Activated CD4-positive, alpha-beta T cell treated with anti-CD3 and anti-CD28 coated beads for 4 hours (primary cell): ENCODE data around the gene R3HDM2.

ENCODE experiments used
- DNase-seq, 2 donors: peaks; one replicate each; pipeline ENCODE4 v3.0.0-alpha.2; 2020

Gene R3HDM2

DNA sequence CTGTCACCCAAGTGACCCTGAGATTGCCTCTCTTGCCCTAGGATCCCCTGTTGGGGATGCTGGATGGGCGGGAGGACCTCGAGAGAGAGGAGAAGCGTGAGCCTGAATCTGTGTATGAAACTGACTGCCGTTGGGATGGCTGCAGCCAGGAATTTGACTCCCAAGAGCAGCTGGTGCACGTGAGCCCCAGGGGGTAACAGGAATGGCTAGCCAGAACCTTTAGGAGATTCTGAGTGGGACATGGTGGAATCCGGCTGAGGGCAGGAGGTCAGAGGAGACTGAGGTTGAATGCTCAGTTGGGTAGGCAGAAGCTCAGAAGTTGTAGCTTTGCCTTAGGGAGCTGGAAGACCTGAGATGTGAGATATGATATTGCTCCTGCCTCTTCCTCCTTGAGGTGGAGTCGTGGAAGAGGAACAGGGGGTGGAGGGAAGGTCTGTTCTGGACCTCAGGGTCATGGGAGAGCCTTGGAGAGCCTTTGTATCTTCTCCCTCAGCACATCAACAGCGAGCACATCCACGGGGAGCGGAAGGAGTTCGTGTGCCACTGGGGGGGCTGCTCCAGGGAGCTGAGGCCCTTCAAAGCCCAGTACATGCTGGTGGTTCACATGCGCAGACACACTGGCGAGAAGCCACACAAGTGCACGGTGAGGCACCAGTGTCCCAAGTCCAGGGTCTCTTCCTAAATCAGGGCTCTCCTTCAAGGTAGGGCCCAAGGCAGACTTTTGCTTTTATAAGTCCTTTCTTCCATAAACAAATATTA is 35.1 kb upstream of the R3HDM2 start:
- no peak for DNase-seq

DNA sequence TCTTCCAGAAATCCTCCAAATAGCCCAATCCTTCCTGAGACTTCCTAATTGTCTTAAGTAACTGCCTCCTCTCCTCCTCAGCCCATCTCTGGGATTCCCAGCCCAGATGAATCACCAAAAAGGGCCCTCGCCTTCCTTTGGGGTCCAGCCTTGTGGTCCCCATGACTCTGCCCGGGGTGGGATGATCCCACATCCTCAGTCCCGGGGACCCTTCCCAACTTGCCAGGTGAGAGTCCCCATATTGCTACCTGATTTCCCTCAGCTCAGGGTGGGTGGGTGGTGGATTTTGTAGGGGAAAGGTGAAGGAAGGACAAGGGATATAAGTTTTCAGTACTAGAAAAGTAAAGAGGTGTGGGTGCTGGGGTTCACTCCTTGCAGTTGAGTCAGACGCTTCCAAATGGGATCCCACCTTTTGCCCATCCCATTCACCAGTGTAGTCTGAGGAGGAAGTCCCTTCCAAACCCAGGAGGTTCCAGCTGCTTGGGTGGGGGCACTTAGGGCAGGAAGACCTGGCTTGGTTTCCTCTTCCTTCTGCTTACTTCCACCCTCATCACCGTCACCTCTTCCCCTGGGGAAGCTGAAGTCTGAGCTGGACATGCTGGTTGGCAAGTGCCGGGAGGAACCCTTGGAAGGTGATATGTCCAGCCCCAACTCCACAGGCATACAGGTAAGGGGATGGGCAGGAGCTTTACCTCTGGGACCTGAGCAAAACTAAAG is 34.3 kb upstream of the R3HDM2 start:
- DNase-seq = no peak

DNA sequence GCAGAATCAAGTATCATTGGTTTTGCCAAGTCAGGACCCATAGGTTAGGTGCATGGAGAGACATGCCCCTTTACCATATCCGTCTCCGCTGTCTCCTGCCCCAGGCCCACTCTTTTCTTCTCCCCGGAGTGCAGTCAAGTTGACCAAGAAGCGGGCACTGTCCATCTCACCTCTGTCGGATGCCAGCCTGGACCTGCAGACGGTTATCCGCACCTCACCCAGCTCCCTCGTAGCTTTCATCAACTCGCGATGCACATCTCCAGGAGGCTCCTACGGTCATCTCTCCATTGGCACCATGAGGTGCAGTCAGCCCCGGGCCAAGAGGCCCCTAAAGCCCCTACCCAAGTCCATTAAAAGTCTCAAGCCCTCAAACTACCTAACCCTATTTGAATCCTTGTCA is 33.7 kb upstream of the R3HDM2 start:
- DNase-seq = no peak

DNA sequence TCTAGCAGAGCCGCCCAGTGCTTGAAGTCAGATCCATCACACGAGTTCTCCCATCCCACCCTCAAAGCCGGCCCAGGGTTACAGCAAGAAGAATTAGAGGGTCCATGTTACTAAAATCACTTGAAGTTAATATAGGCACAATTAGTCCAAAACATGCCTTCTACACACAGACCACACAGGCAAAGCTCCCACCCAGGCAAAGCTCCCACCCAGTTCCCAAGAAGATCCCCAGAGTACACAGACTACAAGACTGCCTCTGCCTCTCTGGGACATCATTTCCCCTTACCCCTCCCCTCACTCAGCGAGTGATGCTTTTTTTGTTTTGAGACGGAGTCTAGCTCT is 32.0 kb upstream of the R3HDM2 start:
- no peak for DNase-seq

DNA sequence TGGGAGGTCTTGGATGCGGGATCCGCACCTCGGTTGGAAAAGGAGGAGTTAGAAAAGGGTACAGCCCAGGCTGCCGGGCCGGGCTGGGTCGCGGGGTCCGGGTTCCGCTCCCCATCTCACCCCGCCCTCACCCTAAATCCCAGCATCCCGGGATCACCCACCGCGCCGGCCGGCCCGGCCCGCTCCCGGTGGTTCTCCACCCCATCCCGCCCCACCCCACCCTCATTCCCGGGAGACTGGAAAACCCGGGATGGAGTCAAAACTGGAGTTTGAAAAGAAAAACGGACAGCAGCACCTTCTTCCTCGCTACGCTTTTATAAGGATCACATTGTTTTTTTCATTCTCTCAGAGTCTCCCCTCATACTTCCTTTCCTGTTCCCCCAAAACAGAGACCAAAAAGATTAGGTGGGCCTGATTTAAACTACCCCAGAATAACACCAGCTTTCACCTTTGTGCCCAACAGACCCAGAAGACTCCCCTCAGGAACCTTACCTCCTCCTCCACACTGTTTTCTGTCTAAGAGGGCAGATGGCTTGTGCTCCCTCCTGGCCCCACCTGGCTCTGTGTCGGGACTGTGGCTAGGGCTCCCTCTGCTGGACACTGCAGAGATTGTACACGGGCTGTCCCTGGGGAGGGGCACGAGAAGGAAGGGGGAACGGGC is 31.5 kb upstream of the R3HDM2 start:
- peak; percentile 85 to 91 for DNase-seq

DNA sequence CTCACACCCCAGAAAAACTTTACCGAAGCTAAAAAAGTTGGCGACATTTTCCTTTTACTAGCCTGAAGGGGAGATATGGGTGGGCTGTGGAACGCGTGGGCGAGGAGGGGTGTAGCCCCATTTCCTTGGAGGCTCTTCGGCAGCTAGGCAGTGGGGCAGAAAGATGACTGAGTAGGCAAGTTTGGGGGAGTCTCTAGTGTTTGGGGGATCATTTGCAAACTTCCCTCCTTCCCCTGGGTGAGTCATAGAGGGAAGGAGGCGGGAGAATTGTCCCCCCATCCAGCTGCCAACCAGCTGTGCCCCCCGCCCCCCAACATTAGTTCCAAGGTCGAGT is 31.0 kb upstream of the R3HDM2 start:
- DNase-seq = peak in 1 of 2 donors; percentile 30

DNA sequence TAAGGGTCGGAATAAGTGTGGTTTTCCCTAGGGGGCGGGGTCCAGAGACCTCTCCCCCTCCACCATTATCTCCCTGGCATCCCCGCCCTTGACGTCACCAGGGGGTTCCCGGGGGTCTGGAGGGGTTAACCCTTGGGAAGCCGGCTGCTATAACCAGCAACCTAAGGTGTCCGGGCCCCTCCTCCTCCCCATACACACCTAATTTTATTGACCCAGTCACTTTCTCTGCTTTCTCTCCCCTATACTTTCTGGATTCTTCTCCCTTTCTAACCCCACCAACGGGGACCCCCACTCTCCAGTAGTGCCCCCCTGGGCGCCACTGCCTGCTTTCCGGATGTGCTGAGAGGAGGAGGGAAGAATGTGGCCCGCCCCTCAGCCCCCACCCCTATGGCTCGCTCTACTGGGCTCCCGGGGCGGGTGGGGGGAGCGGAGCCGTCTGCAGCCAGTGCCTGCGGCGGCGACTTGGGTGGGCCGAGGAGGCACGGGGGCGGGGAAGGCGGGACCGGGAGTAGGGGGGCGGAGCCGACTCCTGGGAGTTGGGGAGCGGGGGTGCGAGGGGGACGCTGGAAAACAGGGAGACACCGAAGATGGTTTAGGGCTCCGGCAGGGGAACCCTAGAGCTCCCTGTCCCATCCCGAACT is 30.6 kb upstream of the R3HDM2 start:
- DNase-seq = peak in 1 of 2 donors; percentile 37

DNA sequence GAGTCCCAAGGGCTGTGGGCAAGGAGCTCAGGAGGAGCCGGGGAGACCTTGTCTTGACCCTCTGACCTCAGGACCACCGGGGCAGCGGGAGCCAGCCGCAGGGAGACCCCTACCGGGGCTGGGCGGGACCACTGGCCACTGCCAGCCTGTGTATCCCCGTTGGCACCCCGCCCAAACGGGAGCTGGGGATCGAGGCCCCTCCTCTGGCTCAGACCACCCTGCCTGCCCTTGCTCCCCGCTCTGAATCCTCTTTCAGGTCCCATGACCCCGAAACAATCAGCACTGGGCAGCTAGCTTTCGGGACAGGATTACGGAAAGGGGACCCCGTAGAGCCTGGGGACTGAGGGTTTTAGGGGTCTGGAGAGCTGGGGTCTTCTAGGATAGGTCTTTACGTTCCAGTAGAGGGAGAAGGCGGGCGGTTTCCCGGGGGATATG is 30.0 kb upstream of the R3HDM2 start:
- DNase-seq = no peak

DNA sequence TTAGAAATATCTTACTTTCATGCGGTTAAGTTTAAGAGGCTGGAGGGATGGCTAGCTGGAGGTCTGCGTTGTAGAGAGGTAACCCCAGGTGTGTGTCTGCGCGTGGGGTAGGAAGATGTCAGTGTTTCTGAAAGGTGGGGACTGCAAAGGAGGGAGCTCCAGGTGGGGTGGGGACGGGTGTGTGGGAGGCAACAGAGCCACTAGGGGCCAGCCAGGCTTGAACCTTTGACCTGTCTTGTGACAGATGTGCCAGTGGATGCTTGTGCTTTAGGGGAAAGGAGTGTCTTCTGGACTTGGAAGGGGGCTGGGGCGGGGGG is 29.6 kb upstream of the R3HDM2 start:
- no peak for DNase-seq

DNA sequence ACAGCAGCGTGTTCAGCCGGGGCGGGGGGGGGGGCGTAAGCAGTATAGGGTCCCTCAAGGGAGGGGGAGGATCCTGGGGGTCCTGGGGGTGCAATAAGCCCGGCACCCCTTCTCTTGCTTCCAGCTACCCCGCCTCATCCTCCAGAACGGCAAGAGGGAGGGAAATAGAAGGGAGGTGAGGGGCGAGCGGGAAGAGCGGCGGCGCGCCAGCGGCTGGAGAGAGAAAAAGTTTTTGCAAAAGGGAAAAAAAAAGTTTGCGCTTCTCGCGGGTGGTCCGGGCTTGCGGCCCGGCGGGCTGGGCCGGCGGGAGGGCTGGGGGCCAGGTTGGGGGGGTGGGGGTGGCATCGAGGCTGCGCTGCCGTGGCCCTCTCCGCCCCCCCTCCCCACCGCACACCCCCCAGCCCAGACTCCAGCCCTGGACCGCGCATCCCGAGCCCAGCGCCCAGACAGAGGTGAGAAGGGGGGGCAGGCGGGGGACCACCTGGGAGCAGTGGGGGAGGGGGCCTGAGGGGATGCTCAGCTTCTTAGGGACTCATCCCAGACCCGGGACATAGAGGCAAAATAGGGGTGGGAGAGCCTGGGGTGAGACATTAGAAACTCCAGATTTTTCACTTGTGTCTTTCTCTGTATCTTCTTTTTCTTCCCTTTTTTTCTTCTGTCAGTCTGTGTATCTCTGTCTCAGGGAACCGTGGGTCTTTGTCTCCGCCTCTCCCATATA is 29.1 kb upstream of the R3HDM2 start, which contains the start of gene GLI1:
Gene GLI1, plus strand, starts transcription at position 36 of the 718 bp plus-strand sequence. CDS start 3,907 bp downstream, outside the sequence.
- no peak for DNase-seq

DNA sequence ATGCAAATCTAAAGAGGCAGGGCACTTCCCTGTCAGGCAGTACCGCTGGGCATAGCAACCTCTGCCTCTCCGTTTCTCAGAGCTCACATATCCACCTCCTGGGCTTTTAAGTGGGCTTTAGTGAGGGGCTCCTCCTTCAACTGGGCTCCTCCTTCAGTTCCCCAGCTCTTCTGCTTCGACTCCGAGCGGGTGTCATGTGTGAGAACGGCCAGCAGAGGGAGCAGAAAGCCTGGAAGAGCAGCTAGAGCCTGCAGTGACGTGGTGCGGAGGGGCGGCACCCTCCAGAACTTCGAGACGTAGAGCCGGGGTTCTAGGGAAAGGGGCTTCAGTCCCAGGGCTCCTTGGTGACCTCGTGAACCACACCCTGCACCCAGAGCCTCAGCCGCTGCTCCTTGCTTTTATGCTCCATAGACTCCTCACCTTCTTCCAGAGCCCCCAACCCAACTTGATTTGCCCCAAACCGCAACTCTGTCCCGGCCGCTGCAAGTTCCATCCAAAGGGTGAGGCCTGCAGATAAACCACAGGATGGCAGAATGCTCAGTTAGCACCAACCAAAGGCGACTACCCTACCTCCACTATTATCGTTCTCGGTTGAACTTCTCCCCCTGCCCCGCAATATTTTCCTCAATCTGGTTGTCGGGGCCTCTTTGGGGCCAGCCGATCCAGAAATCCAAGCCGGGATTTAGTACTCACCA is 28.4 kb upstream of the R3HDM2 start:
- peak; percentile 87 to 94 for DNase-seq

DNA sequence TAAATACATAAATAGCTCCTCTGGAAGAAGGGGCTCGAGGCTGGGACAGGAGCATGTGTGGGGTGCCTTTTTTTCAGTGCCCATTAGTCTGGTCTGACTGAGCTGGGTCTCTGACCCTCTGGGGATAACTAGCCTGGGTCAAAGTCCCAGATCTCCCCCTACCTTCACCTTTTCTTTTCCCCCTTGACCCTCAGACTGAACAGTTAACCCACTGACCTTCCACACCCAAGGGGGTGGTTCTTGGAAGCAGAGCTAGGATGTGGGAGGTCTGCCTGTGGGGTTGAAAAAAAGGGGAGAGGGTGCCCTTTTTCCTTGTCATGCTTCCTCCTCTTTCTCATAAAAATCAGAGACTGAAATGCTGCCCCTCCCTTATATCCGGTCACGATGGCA is 27.8 kb upstream of the R3HDM2 start:
- DNase-seq = no peak

DNA sequence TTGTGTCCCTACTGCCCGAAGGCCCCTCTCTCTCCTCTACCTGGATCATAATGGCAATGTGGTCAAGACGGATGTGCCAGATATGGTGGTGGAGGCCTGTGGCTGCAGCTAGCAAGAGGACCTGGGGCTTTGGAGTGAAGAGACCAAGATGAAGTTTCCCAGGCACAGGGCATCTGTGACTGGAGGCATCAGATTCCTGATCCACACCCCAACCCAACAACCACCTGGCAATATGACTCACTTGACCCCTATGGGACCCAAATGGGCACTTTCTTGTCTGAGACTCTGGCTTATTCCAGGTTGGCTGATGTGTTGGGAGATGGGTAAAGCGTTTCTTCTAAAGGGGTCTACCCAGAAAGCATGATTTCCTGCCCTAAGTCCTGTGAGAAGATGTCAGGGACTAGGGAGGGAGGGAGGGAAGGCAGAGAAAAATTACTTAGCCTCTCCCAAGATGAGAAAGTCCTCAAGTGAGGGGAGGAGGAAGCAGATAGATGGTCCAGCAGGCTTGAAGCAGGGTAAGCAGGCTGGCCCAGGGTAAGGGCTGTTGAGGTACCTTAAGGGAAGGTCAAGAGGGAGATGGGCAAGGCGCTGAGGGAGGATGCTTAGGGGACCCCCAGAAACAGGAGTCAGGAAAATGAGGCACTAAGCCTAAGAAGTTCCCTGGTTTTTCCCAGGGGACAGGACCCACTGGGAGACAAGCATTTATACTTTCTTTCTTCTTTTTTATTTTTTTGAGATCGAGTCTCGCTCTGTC is 26.1 kb upstream of the R3HDM2 start:
- DNase-seq = no peak

DNA sequence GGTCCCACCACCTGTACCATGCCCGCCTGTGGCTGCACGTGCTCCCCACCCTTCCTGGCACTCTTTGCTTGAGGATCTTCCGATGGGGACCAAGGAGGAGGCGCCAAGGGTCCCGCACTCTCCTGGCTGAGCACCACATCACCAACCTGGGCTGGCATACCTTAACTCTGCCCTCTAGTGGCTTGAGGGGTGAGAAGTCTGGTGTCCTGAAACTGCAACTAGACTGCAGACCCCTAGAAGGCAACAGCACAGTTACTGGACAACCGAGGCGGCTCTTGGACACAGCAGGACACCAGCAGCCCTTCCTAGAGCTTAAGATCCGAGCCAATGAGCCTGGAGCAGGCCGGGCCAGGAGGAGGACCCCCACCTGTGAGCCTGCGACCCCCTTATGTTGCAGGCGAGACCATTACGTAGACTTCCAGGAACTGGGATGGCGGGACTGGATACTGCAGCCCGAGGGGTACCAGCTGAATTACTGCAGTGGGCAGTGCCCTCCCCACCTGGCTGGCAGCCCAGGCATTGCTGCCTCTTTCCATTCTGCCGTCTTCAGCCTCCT is 25.4 kb upstream of the R3HDM2 start:
- peak; percentile 55 to 56 for DNase-seq

DNA sequence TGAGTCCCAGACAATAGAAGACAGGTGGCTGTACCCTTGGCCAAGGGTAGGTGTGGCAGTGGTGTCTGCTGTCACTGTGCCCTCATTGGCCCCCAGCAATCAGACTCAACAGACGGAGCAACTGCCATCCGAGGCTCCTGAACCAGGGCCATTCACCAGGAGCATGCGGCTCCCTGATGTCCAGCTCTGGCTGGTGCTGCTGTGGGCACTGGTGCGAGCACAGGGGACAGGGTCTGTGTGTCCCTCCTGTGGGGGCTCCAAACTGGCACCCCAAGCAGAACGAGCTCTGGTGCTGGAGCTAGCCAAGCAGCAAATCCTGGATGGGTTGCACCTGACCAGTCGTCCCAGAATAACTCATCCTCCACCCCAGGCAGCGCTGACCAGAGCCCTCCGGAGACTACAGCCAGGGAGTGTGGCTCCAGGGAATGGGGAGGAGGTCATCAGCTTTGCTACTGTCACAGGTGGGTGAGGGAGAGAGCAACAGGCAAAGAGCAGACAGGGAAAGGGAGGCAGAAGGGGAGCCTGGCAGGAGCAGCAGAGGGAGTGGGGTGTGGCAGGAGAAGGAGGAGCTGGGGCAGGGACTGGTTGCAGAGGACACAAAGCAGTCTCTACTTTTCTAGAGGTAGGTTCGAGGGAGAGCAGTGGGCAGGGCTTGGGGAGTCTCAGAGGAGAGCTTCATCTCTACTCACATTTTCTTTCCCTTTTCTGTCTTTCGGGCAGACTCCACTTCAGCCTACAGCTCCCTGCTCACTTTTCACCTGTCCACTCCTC is 24.7 kb upstream of the R3HDM2 start:
- no peak for DNase-seq

DNA sequence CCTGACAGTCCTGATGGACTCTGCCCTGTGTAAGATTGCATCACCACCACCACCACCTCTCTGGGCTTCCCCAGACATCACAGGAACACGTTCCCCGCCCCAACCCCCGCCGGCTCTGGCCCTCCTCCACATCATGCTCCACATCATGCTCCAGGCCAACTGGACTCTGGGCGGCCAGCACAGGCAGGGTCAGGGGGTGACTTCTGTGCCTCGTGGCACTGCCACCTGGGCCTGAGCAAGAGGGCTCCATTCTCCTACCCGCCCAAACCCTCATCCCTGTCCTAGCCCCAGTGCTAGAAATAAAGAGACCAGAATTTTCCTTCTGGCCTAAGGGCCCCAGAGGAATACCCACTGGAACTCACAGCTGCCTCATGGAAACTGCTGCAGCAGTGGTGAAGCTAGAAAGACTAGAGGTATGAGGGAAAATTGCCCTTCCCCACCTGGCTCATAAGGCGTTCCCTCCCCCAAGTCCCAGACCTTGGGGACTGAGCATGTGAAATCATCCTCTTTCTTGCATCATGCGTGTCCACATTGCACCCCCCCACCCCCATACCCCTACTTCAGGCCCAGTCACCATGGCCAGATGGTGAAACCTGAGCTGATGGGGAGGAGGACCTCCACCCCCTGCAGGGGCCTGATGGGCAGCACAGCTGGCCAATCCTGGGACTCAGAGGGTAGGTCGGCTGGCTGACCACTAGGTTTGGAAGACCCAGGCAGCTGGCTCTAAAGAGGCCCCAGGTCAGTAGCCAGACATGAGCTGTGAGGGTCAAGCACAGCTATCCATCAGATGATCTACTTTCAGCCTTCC is 23.9 kb upstream of the R3HDM2 start, which contains the start of gene INHBE:
Gene INHBE, plus strand, starts transcription at position 742 of the 808 bp plus-strand sequence. CDS start 230 bp downstream, outside the sequence.
- DNase-seq = no peak

DNA sequence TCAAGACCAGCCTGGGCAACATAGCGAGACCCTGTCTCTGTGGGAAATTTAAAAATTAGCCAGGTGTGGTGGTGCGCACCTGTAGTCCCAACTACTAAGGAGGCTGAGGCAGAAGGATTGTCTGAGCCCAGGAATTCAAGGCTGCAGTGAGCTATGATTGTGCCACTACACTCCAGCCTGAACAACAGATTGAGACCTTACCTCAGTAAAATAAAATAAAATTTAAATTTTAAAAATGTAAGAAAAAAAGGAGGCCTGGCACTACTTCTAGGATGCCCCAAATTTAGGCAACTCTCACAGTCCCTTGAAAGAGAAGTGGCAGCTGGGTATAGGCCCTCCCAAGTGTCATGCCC is 23.3 kb upstream of the R3HDM2 start:
- DNase-seq = no peak

DNA sequence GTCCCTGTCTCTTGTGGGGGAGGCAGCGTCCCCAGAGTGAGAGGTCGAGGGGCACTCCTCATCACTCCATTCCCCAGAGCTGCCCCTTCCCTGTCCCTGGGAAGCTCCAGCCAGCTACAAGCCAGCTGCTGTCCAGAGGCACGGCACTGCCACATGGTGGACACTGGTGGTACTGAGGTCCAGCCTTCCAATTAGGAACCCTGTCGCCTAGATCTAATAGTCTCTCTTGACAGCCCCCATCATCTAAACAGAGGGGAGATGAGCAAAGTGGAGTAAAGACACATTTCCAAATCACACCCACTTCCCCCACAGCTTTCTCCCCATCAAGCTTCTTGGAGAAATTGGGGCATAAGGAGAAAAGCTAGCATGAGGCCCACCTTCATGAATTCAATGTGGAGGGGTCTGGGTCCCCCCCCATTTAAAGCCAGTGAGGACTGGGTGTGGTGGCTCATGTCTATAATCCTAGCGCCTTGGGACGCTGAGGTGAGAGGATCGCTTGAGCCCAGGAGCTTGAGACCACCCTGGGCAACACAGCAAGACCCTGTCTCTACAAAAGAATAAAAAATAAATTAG is 22.2 kb upstream of the R3HDM2 start:
- peak; percentile 32 to 40 for DNase-seq
